Mucosa of descending colon (tissue), 3 donors: ENCODE results near the gene SEC14L1. TPM values are rescaled to one million over a fixed set of nuclear protein-coding genes. Genes with fewer than 3 reads are reported as not detected.

Experiments
- ATAC-seq: fragments of 200-7000 bp; cut with Tn5 transposase; one replicate; pipeline ENCODE4 v1.9.1; 2020; ENCODE audit warnings: mild to moderate bottlenecking, moderate library complexity
- DNase-seq, 3 donors: peaks; one replicate each; pipeline ENCODE4 v3.0.0-alpha.2; 2020
- H3K36me3 ChIP-seq: fragments of 200-600 bp; one replicate; pipeline ENCODE4 v1.8.0; 2021; ENCODE audit warnings: low read depth, mild to moderate bottlenecking
- H3K4me1 ChIP-seq: fragments of 200-600 bp; one replicate; pipeline ENCODE4 v1.8.0; 2021; ENCODE audit warnings: low read depth, mild to moderate bottlenecking
- H3K4me3 ChIP-seq: fragments of 200-600 bp; one replicate; pipeline ENCODE4 v1.8.0; 2021; ENCODE audit warnings: mild to moderate bottlenecking
- H3K9me3 ChIP-seq: fragments of 200-600 bp; one replicate; pipeline ENCODE4 v1.8.0; 2021; ENCODE audit warnings: mild to moderate bottlenecking
- intact Hi-C, 2 donors: fragments of 100-400 bp; cut with DNase I in 1 of 2; cut with micrococcal nuclease in 1 of 2; formaldehyde crosslinking; loops; one replicate each; pipeline versions ENCODE4 v1.11.0 to v1.11.1; 2022; cut with DNase I, micrococcal nuclease
- total RNA-seq, 3 donors: library from RNA; stranded (reverse); fragmentation: NEBNext Ultra II Directional in 2 of 3; extraction: Animal tissue kit (Norgen Biotek cat#: 25700) in 2 of 3; gene quantifications; one replicate each; pipeline versions ENCODE4 v1.2.1 to v1.2.4, GENCODE V29; 2021 to 2023
- TF ChIP-seq, protein P1 (sequence below): fragments of 200-600 bp; IDR thresholded peaks from one replicate; pipeline ENCODE4 v1.8.0; 2022; ENCODE audit warnings: antibody characterized with exemption, mild to moderate bottlenecking
- donor health status: DM: no; HTN: no; CAD: no; lungs with moderate emphysema.
- donor health status: DM: no; HTN: no; CAD: no.
- donor health status: DM: no; HTN: yes; CAD: no.

Gene SEC14L1
- total RNA-seq, 3 donors from 2014 or later, result 24.5 to 44.6 (median 44.0) TPM

- peaks cover 6% of the 10 kb centered on the region for H3K4me1 ChIP-seq
- intact Hi-C loops, result no loop called here
- H3K4me3 ChIP-seq, result no peak overlapping the region
- DNase-seq (no peak), ATAC-seq (no peak)
- H3K36me3 ChIP-seq, result no peaks in the 10 kb centered on the region
- no peaks in the 10 kb centered on the region for H3K9me3 ChIP-seq
- TF ChIP-seq, protein P1, sequence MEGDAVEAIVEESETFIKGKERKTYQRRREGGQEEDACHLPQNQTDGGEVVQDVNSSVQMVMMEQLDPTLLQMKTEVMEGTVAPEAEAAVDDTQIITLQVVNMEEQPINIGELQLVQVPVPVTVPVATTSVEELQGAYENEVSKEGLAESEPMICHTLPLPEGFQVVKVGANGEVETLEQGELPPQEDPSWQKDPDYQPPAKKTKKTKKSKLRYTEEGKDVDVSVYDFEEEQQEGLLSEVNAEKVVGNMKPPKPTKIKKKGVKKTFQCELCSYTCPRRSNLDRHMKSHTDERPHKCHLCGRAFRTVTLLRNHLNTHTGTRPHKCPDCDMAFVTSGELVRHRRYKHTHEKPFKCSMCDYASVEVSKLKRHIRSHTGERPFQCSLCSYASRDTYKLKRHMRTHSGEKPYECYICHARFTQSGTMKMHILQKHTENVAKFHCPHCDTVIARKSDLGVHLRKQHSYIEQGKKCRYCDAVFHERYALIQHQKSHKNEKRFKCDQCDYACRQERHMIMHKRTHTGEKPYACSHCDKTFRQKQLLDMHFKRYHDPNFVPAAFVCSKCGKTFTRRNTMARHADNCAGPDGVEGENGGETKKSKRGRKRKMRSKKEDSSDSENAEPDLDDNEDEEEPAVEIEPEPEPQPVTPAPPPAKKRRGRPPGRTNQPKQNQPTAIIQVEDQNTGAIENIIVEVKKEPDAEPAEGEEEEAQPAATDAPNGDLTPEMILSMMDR, result no peak
Observed at GRCh38 chr17:77229786-77230435, 89.1 kb downstream of the SEC14L1 start.

- H3K36me3 ChIP-seq, result no peaks in the 10 kb centered on the region
- no peak for DNase-seq
- no peaks in the 10 kb centered on the region for H3K9me3 ChIP-seq
- no peak overlapping the region for H3K4me3 ChIP-seq
- no peak for ATAC-seq
- TF ChIP-seq, protein P1, result no peak
- H3K4me1 ChIP-seq, result peaks cover 10% of the 10 kb centered on the region
- intact Hi-C loops, result no loop called here
Observed at GRCh38 chr17:77230436-77230830, 89.7 kb downstream of the SEC14L1 start.

DNA sequence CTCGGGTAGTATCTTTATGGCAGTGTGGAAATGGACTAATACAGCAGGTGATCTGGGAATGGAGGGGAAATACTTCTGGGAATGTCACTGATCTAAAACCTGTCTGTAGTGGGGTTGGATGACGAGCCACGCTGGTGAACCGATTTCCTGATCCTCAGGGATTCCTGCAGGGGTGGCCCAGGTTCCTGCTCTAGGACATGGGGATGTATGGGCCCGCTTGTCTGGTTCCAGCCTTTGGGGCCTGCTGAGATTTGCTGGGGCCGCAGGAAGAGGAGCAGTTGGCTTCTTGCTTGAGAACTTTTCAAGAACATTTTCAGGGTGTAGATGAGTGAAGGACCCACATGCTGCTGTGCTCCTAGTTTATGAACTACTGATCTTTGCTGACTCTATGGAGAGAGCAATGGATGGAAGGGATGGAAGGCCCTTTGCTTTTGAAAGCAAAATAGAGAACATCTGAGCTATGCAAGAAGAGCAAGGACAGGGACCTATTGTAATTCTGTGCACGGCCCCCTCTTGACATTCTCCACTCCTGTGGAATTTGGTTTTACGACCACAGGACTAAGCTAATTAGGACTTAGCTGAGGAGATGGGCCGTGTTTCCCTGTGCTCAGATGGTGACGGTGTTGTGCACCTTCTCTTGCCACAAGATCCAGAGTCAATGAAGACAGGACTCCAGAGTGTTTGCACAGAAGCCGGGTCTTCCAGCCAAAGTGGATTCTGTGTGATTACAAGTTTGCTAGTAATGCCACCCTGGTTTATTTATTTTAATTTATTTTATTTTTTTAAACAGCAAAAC is 90.5 kb downstream of the SEC14L1 start:
- DNase-seq (no peak), ATAC-seq (no peak)
- TF ChIP-seq, protein P1, result no peak
- Histone ChIP-seq H3K4me3 (no peak overlapping the region), H3K9me3 (no peaks in the 10 kb centered on the region), H3K4me1 (peaks cover 15% of the 10 kb centered on the region), H3K36me3 (no peaks in the 10 kb centered on the region)
- intact Hi-C loops, result no loop called here

- DNase-seq (no peak), ATAC-seq (no peak)
- Histone ChIP-seq H3K4me3 (no peak overlapping the region), H3K36me3 (no peaks in the 10 kb centered on the region), H3K4me1 (peaks cover 15% of the 10 kb centered on the region), H3K9me3 (no peaks in the 10 kb centered on the region)
- intact Hi-C loops, result no loop called here
- TF ChIP-seq, protein P1, result no peak
Observed at GRCh38 chr17:77233127-77233526, 92.4 kb downstream of the SEC14L1 start.

- Histone ChIP-seq H3K36me3 (no peaks in the 10 kb centered on the region), H3K9me3 (no peaks in the 10 kb centered on the region), H3K4me3 (no peak overlapping the region), H3K4me1 (peaks cover 15% of the 10 kb centered on the region)
- intact Hi-C loops, result no loop called here
- DNase-seq (no peak), ATAC-seq (peak; percentile 67)
- TF ChIP-seq, protein P1, result no peak
Observed at GRCh38 chr17:77233635-77234334, 93.0 kb downstream of the SEC14L1 start.
